ENCODE data around the gene PTGIS. TPM values are rescaled to one million over a fixed set of nuclear protein-coding genes. Genes with fewer than 3 reads are reported as not detected.

The PTGIS gene
- polyA plus RNA-seq, 2 of the 4 experiments (the other 2 are of a cell fraction) = 0.03 to 0.04 TPM

- no peak overlapping the region for H3K4me2 ChIP-seq
- FAIRE-seq (no peak), DNase-seq (ENCODE audit: low read depth in 1 of 2, low spot score in 1 of 2) (no peak), ATAC-seq (no peak)
- 0 out of 3 replicates have a peak, but pooled peaks cover 7% of the 10 kb centered on the region for H3K4me1 ChIP-seq
- POLR2A ChIA-PET = no interaction called here
- no peak overlapping the region for H3K27ac ChIP-seq
- H3K9me3 ChIP-seq = no peaks in the 10 kb centered on the region
- TF ChIP-seq NR3C1 (IDR thresholded peaks at IDR 0.05) (no peak), HEYL (CRISPR knock-in tag; IDR thresholded peaks at IDR 0.05) (no peak), MAFK (IDR thresholded peaks at IDR 0.05; ENCODE audit: partially characterized antibody) (no peak), HDAC2 (IDR thresholded peaks at IDR 0.05) (no peak), KDM1A (IDR thresholded peaks at IDR 0.05; ENCODE audit: low read depth) (no peak), RFX5 (IDR thresholded peaks at IDR 0.05) (no peak), HOXB5 (CRISPR knock-in tag; IDR thresholded peaks at IDR 0.05) (no peak), CBX2 (IDR thresholded peaks at IDR 0.05; ENCODE audit: borderline replicate concordance, low read depth) (no peak), HOXB13 (CRISPR knock-in tag; IDR thresholded peaks at IDR 0.05; ENCODE audit: low read depth) (no peak), JUN (IDR thresholded peaks at IDR 0.05) (no peak)
- CTCF ChIA-PET = interaction anchor here (1.6 kb wide), 1 partner anchor 24 kb away, joined by 12 read pairs; no protein-coding TSS in a partner anchor
- WGBS (ENCODE audit: missing lambda C conversion rate) = 60% methylated on average over 6 of the region's 6 CpGs
- no peak overlapping the region for H3K4me3 ChIP-seq
These were observed 108.3 kb downstream of the PTGIS start for GRCh38 chr20:49459684-49460083.

GRCh38 chr20:49457444-49457843 lies 110.5 kb downstream of the PTGIS start:
- H3K4me2 ChIP-seq = no peak overlapping the region
- H3K4me1 ChIP-seq = 0 out of 3 replicates have a peak, but pooled peaks cover 7% of the 10 kb centered on the region
- ChIA-PET CTCF (interaction anchor here (0.8 kb wide), 1 partner anchor 10 kb away, joined by 3 read pairs; no protein-coding TSS in a partner anchor), POLR2A (no interaction called here)
- 4% methylated on average over 1 of the region's 1 CpG for WGBS (ENCODE audit: missing lambda C conversion rate)
- no peak for FAIRE-seq
- no peak for DNase-seq (ENCODE audit: low read depth in 1 of 2, low spot score in 1 of 2)
- no peak overlapping the region for H3K4me3 ChIP-seq
- H3K9me3 ChIP-seq = no peaks in the 10 kb centered on the region
- TF ChIP-seq POLR2A (IDR thresholded peaks at IDR 0.05; ENCODE audit: low read length) (no peak), RARB (CRISPR knock-in tag; IDR thresholded peaks at IDR 0.05) (no peak), EHMT2 (IDR thresholded peaks at IDR 0.05; ENCODE audit: low read depth) (no peak), TFCP2L1 (CRISPR knock-in tag; IDR thresholded peaks at IDR 0.05) (no peak), BHLHE40 (IDR thresholded peaks at IDR 0.05; ENCODE audit: low read depth, low read length) (no peak), HES2 (IDR thresholded peaks at IDR 0.05) (no peak), RAD21 (conservative IDR thresholded peaks at IDR 0.05 in 1 of 2, IDR thresholded peaks at IDR 0.05 in 1 of 2) (no peak), PHF8 (IDR thresholded peaks at IDR 0.05; ENCODE audit: borderline replicate concordance, low read depth) (no peak), FOSB (CRISPR knock-in tag; IDR thresholded peaks at IDR 0.05) (no peak), MAZ (IDR thresholded peaks at IDR 0.05; ENCODE audit: borderline replicate concordance, low read depth, low read length) (no peak), HMGXB4 (CRISPR knock-in tag; IDR thresholded peaks at IDR 0.05; ENCODE audit: borderline replicate concordance) (no peak), KDM1A (IDR thresholded peaks at IDR 0.05; ENCODE audit: low read depth) (no peak), HEYL (CRISPR knock-in tag; IDR thresholded peaks at IDR 0.05) (no peak), ZNF302 (CRISPR knock-in tag; IDR thresholded peaks at IDR 0.05) (no peak), GATA3 (IDR thresholded peaks at IDR 0.05; ENCODE audit: borderline replicate concordance) (no peak), EP300 (IDR thresholded peaks at IDR 0.05) (no peak), POLR2AphosphoS2 (conservative IDR thresholded peaks at IDR 0.05; ENCODE audit: low read length) (no peak), ELK1 (IDR thresholded peaks at IDR 0.05; ENCODE audit: low read depth, low read length) (no peak)
- no peak overlapping the region for H3K27ac ChIP-seq
- ATAC-seq = no peak
